GM12801 (cell line): ENCODE data around the gene ADAMTS17.

Experiments
- TF ChIP-seq, protein P1 (sequence below): IDR thresholded peaks from one replicate; pipeline ENCODE4 v1.5.1; 2011; ENCODE audit warnings: control low read depth; ENCODE audit not compliant: insufficient read length; ENCODE audit errors: extremely low read depth

ADAMTS17 gene

DNA sequence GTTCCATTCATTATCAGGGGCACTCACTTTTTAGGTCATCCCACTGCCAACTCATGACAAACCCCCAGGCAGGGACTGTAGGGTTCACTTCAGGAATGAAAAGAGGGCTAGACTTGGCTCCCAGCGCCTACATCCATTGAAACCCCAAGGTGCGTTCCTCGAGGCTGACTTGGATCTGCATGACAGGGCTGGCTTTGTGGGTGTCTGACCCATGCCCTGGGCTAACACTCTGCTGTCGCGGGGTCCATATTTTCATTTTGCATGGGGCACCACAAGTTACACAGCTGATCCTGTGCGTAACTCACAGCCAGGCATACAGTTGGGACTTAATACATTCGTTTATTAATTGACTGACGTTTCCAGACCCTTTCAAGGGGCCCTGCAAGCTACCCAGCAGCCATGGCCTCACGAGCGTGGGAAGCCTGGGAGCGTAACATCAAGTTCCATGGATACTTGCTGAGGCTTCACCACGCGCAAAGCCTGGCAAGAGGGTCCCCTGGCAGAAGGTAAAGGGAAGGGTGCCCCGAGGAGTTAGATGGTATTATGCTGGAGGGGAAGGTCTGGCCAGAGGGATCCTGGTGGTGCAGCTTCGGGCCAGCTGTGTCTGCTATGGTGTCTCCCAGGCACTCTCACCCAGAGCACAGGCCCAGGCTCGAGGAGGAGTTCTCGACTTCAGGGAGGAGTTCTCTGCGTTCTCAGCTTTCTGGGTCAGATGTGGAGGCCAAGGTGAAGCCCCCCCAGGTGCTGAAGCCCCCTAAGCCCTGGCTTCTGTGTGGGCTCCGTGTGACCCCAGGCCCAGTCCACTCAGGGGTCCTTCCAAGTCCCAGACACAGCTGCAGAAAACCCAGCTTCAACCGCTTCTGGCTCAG is 85.4 kb downstream of the ADAMTS17 start:
- TF ChIP-seq, protein P1, sequence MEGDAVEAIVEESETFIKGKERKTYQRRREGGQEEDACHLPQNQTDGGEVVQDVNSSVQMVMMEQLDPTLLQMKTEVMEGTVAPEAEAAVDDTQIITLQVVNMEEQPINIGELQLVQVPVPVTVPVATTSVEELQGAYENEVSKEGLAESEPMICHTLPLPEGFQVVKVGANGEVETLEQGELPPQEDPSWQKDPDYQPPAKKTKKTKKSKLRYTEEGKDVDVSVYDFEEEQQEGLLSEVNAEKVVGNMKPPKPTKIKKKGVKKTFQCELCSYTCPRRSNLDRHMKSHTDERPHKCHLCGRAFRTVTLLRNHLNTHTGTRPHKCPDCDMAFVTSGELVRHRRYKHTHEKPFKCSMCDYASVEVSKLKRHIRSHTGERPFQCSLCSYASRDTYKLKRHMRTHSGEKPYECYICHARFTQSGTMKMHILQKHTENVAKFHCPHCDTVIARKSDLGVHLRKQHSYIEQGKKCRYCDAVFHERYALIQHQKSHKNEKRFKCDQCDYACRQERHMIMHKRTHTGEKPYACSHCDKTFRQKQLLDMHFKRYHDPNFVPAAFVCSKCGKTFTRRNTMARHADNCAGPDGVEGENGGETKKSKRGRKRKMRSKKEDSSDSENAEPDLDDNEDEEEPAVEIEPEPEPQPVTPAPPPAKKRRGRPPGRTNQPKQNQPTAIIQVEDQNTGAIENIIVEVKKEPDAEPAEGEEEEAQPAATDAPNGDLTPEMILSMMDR = no peak

DNA sequence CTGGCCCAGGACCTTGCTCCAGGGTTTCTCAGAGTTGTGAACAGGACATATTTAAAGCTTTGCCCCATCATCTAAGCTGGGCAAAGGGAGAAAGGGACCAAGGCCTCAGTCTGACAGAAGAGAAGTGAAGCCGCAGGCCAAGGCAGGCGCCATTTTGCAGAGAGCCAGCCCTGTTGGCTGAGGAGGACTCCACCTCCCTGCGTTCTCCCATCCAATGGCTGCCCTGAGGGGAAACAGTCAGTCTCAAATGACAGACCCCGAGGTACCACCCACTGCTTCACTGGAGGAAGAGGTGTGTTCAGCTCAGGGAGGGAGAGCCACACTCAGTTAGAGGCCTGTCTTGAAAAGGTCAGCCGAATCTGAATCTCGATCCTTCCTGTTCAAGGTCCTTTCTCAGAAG is 86.1 kb downstream of the ADAMTS17 start:
- TF ChIP-seq, protein P1 = no peak

DNA sequence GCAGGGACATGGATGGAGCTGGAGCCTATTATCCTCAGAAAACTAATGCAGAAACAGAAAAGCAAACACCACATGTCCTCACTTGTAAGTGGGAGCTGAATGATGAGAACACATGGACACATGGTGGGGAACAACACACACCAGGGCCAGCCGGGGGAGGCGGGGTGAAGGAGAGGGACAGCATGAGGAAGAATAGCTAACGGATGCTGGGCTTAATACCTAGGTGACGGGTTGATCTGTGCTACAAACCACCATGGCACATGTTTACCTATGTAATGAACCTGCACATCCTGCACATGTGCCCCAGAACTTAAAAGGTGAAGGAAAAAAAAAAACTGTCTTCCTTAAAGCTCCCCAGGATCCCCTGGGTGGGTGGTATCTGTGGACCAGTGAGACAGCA is 87.1 kb downstream of the ADAMTS17 start:
- TF ChIP-seq, protein P1 = no peak

DNA sequence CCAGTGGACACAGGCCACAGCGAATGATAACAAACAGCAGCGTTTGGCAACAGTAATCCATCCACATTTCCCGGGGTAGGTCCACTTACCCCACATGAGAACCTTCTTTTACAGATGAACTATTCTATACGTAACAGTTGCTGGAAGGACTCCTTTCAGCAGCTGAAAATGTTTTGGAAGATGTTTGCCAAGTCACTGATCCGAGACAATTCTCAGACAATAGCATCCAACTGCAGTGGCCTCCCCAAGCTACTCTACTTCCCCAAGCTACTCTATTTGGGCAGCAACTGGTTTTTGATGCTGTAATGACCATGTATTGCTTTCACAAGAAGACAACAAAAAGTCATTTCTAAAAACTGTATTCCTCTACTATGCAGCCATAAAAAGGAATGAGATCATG is 87.5 kb downstream of the ADAMTS17 start:
- TF ChIP-seq, protein P1 = no peak

DNA sequence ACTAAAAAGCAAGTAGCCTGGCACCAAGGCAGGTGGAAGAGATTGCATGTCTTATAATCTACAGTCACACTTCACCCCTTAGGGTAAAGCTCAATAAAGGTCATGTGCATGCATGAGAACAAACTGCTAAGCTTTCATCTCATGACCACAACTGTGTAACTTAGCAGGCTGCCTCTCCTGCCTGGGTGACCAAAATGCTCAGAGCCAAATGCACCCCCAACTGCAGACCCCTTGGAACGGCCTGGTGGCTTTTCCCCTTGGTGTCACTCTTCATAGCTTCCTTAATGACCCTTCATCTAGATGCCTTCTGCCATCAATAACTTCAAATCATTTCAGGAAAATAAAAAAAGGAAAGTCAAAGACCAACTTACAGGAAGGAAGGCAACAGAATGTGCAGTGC is 88.1 kb downstream of the ADAMTS17 start:
- TF ChIP-seq, protein P1 = no peak

DNA sequence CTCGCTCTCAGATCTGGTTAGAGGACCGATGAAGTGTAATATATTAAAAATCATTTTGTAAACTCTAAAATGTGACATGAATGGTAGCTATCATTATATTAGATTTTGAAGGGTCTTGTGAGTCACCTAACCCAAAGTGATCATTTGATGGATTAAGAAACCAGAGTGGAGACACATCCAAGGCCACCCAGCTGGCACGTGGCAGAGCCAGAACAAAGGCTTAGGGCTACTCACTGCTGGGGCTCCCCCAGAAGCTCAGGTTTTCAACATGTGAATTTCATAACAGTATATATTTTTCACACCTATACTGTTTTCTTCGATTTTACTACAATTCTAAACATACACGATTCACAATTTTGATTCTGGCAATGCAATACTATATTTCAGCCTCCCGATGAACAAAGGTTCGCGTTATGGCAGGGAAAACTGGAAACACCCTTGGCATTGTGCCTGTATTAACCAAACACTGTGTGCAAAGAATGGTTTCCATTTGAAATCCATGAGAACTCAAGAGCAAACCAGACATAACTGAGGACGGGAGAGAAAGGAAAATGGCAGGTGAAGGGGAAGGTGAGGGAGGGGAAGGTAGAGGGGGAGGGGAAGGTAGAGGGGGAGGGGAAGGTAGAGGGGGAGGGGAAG is 88.9 kb downstream of the ADAMTS17 start:
- TF ChIP-seq, protein P1 = no peak

DNA sequence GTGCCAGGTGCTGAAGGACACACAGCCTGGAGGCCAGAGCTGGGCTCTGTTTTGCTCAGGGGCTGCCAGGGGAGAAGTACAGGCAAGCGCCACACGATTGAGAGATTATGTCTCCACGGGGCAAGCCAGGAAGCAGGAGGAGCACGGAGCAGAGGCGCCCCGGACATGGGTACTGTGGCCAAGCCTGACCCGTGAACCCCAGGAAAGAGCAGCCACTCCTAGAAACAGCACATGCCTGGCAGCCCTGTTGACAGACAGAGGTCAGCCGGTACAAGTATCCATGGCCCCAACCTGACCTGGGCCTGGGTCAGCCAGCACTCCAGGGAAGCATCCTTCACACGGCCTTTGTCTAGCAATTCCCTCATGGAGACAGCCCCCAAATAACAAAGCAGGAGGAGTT is 89.4 kb downstream of the ADAMTS17 start:
- TF ChIP-seq, protein P1 = no peak
